Tongue (tissue), 2 donors: Measurements from ENCODE around the gene CMYA5. TPM values are rescaled to one million over a fixed set of nuclear protein-coding genes. Genes with fewer than 3 reads are reported as not detected.
A peak's percentile ranks its signal among the peaks of the same experiment; 100 is the strongest.
"Not testable (repeated sequence)": the region's sequence is repeated elsewhere in the genome, so short reads cannot be mapped to it uniquely, and the experiment has no call there.

Experiments used
- DNase-seq: peaks from one replicate; pipeline ENCODE4 v3.0.0-alpha.2; 2015
- total RNA-seq: library from RNA; depleted of rRNA; stranded (reverse); fragments of >200 nt; gene quantifications from one replicate; pipeline ENCODE4 v1.2.3, GENCODE V29; 2014

CMYA5 gene
- total RNA-seq: 739 TPM

DNA sequence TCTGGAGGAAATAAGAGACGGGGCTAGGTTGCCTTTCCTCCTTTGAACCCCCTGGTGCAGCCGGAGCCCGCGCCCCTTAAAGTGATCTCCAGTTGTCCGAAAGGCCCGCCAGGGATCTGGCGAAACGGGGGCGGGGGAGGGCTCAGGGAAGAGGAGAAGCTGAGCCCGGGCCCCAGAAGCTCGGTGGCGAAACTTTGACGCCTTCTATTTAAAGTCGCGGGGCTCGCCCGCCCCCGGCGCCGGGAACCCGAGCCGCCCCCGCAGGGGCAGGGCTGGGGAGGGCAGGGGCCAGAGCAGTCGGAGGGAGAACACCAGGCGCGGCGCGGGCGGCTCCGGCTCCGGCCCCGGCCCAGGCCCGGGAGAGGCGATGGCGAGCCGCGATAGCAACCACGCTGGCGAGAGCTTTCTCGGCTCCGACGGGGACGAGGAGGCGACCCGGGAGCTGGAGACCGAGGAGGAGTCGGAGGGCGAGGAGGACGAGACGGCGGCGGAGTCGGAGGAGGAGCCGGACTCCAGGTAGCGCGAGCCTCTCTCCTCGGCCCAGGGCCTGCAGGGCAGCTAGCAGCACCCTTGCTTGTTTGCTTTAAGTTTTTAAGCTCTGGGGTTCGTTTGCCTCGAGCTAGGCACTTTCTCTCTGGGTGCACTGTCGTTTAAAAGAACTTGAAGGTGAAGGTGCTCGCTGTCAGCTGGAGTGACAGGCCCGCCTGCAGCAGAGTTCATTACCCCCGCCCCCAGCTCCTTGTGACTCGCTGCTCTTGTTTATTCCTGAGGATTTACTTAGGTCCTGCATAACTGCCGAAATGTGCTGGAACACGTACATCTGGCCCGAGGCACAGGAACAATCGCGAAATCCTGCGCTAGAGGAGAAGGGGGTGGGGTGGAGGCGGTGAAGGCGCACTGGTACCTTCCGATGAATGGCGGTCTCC lies at the start of gene CMYA5:
CMYA5 (plus strand) TSS at position 296 of the 926 bp plus-strand sequence; CDS start at position 368, 72 bp downstream.
- peak; percentile 80 for DNase-seq

DNA sequence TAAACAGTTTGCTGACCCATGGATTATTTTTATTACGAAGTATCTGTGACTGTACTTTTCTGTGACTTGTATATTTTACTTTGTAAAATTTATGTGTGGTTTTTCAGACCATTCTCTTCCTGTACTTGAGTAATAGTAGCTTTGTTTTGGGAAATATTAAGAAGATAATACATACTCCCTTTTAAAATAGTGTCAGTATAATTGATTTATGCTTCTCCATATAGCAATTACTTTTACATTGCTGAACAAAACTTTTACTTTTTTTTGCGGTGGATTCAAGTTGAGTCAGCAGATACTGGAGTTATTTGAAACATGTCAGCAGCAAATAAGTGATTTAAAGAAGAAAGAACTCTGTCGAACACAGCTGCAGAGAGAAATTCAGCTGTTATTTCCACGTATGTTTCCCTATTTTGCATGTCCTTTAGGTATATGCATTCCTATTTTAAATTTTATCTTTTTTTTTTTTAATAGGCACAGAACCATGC lies 49.0 kb upstream of the CMYA5 start:
- DNase-seq: no peak

DNA sequence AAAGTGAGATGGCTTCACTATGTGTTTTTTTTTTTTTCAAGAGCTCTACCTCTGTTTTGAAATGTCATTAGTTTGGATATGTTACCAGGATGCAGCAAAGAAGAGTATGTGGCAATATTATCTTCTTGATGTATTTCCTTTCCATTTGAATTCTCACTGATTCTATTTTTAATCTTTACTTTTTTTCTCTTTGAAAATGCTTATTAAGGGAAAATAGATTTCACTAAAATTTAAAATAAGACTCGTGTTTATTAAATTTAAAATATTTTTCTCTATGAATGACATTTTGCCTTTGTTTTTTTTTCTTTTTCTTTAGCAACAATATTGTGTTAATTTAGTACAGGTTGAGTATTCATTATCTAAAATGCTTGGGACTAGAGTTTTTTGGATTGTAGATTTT lies 48.2 kb upstream of the CMYA5 start:
- no peak for DNase-seq

DNA sequence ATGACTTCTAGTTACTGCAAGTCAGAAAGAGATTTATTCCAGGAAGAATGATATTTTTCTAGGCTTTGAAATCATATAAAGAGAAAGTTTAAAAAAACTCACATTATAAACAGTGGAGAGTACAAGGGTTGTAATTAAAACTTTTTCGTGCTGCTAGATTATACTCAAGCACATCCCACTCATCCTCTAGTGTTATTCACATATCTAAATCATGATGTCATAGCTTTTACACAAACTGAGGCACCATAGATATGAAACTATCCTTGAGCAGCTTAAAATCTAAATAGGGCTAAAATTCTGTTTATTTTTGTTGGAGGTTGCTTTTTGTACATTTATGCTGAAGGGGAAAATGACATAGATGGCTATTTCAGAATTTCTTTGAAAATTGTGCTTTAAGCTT lies 47.4 kb upstream of the CMYA5 start:
- DNase-seq: no peak

DNA sequence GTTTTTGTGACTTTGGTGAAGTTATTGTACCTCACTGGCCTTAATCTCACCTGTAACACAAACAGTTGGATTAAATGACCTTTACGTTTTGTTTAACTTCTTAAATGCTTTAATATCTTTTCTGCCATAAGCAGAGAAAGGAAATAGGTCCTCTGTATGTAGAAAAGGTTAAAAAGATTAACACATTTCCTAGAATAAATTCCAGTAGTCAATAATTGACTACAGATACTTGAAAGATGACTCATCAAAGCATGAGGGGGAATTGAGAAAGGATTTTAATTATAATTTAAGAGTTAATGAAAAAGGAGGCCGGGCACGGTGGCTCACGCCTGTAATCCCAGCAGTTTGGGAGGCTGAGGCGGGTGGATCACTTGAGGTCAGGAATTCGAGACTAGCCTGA lies 35.8 kb upstream of the CMYA5 start:
- no peak for DNase-seq

DNA sequence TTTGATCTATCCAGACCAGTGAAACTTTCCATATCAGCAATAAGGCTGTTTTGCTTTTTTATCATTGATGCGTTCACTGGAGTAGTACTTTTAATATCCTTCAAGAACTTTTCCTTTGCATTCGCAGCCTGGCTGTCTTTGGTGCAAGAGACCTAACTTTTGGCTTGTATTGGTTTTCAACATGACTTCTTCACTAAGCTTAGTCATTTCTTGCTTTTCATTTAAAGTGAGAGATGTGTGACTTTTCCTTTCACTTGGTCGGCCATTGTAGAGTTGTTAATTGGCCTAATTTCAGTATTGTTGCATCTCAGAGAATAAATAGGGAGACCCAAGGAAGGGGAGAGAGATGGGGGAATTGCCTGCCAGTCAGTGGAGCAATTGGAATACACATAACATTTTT lies 26.4 kb upstream of the CMYA5 start:
- no peak for DNase-seq

DNA sequence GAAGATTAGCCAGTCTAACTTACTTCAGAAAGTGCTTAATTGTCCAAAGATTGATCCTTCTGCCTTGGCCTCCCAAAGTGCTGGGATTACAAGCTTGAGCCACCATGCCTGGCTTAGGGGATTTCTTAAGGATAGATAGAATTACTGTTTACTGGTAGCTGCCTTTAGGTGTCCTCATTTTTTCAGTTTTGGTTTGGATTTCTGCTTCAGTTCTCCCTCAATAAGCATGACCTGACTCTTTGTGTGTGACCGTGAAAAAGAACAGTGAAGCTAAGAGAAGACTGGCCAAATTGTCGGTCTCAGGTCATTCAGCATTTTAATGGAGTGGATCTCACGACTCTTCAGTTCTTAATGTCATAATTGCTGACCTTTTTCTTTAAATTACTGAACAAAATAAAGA lies 22.9 kb upstream of the CMYA5 start:
- no peak for DNase-seq

DNA sequence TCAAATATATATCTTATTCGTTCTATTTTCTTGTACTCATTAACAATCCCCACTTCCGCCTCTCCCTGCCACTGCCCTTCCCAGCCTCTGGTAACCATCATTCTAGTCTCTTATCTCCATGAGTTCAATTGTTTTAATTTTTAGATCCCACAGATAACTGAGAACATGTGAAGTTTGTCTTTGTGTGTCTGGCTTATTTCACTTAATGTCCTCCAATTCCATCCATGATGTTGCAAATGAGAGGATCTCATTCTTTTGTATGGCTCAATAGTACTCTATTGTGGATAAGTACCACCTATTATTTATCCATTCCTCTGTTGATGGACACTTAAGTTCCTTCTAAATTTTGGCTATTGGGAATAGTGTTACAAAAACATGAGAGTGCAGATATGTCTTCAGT lies 17.2 kb upstream of the CMYA5 start:
- DNase-seq: no peak

DNA sequence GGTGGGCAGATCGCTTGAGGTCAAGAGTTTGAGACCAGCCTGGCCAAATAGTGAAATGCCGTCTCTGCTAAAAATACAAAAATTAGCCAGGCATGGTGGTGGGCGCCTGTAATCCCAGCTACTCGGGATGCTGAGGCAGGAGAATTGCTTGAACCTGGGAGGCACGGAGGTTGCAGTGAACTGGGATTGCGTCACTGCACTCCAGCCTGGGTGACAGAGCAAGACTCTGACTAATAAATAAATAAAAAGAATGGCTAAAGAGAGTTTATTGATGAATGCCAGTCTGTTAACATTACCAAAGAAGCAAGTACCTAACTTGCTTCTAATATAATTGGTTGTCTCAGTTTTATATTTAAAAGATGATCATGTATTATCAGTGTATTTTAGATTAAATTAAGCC lies 13.3 kb upstream of the CMYA5 start:
- not testable (repeated sequence) for DNase-seq

DNA sequence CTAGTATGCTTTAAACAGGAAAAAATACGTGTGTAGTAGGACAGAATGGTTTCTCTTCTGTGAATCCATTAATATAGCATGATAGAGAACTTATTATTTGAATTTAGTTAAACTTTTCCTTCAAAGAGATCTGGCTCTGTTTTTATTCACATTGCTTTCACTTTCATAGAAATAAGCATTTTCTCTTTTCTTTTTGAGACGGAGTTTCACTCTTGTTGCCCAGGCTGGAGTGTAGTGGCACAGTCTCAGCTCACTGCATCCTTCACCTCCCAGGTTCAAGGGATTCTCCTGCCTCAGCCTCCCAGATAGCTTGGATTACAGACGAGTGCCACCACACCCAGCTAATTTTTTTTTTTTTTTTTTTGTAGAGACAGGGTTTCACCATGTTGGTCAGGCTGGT lies 7.5 kb upstream of the CMYA5 start:
- DNase-seq: not testable (repeated sequence)

DNA sequence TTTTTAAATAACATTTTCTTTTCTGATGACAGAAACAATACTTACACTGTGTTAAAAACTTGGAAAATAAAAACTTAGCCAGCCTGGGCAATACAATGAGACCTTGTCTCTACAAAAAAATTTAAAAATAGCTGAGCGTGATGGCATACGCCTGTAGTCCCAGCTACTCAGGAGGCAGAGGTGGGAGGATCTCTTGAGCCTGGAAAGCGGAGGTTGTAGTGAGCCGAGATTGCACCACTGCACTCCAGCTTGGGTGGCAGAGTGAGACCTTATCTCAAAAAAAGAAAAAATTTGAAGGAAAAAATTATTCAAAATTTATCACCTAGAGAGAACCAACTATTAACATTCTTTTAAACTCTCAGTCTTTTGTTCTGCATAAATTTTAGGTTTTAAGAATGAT lies 4.9 kb upstream of the CMYA5 start:
- no peak for DNase-seq

DNA sequence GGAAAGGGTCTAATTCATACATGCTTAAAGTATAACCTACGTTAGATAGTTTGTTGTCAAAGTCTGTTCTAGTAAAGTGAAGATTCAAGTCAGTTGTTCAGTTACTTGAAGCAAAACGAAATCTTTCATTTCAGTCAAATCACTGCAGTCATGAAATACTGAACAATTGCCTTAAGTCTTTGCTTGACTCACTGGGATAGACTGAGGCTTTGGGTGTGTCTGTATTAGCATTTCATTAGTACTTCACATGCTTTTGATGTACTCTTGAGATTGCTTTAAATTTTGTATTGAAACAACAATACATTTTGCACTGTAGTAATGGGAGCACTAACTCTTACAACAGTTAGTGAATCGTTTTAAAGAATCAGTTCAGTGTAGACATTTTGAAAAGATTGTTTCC lies 4.0 kb upstream of the CMYA5 start:
- no peak for DNase-seq

DNA sequence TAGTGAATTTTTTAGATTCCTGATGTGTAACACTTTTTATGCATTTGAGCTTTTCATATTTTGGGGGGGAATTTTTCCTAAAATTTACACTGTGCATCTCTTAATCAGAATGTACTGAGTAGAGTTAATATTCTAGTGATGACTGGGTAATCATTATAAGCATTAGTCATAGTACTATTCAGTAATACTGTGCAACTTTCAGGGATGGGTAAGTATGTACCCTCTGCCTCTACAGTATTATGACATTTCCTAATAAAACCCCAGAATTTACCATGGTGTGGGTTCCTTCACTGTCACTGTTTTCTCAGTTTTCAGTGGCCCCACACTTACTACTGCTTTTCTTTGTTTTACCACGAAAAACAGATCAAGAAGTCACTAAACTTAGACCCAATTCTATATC lies 2.8 kb upstream of the CMYA5 start:
- DNase-seq: no peak

DNA sequence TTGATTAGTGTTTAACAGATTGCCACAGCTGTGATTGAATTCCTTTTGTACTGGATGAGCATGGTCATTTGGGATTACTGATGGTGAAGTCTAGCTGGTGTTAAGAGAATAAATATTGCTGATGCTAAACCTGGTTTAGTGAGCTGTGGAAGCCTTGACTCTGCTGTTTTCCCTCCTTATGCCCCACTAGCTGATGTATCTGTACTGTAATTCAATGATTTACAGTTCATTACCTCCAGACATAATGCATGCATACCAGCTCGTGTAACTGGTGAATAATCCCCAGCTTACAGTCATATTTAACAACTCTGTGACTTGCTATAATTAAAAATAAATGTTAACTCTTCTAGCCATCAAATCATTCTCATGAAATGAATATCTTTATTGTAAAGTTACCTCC lies 1.7 kb upstream of the CMYA5 start:
- DNase-seq: no peak

DNA sequence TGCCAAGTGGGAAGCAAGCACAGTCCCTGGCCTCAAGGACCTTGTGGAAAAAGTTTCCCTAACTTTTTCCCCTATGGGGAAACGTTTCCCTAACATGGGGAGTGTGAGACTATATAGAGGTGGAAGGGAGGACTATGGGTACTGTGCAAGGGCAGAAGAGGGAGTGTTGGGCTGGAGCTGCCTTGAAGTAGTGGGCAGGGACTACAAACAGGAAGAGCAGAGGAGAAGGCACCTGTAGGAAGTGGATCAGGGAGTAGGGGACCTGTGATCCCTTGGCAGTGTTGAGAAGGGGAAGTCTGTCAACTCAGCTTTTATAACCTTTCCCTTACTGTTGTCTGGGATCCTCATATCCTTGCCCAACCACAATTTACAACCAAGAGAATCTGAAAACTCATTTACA lies 1.4 kb downstream of the CMYA5 start:
- DNase-seq: no peak

DNA sequence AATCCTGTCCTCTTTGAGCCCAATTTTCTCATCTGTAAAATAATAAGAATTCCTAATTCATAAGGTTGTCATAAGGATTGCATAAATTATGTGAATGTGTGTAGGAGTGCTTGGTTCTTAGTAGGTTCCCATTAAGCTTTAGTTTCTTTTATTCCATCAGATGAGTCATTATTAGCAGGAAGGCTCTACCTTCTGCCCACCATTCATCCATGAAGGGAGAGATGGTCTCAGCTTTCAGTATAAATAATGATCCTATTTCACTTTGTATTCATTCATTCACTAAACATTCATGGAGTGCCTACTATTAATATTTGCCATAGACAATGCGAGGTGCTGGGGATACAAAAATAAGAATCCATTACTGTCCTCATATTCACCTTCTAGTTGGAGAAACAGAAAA lies 3.0 kb downstream of the CMYA5 start:
- no peak for DNase-seq

DNA sequence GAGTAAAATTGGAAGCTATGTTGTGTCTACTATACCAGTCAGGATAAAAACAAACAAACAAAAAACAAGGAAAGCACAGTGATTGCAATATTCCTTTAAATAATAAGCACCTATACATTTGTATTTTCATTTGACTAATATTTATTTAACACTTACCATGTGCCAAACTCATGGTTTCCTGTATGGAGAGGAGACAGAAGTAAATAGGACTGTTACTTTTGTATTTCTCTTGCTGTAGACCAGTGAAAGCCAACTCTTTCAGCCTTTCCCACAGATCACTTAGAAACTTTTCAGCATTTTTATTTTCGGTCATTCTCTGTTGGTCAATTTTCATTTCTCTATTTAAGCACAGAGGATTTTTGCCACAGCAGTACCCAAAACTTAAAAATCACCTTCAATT lies 4.5 kb downstream of the CMYA5 start:
- no peak for DNase-seq

DNA sequence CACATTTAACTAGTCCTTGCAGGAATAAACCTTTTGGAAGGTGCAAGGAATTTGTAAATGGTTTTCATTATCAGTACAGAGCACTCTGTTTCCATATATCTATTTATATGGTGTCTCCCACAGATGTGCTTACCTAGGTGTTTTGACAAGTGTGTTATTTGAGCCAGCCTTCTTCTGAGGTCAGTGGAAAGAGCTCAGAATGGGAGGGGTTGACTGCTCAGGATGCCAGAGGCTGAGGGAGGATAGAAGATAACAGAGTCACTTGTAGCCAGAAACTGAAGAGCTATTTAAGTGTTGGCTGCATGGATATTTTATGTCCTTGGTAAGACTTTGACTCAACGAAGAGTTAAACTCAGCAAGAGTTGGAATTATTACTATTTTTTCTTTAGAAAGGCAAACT lies 5.0 kb downstream of the CMYA5 start:
- peak; percentile 51 for DNase-seq

DNA sequence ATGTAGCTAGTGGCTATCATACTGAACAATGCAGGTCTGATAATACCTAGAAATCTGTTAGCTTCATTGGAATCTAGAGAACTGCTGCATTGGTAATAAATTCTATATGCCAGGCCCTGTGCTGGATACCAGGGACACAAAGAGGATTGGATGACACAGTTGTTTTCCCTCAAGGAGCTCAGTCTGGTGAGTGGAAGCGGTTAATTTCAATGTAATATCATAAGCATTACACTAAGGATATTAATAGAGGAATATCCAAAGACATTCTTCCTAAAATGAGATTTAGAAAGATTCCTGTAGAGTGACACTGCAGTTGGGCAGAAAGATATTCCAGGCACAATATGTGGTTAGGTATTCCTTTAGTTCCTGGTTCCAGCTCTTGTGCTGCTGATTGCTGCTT lies 5.9 kb downstream of the CMYA5 start:
- no peak for DNase-seq

DNA sequence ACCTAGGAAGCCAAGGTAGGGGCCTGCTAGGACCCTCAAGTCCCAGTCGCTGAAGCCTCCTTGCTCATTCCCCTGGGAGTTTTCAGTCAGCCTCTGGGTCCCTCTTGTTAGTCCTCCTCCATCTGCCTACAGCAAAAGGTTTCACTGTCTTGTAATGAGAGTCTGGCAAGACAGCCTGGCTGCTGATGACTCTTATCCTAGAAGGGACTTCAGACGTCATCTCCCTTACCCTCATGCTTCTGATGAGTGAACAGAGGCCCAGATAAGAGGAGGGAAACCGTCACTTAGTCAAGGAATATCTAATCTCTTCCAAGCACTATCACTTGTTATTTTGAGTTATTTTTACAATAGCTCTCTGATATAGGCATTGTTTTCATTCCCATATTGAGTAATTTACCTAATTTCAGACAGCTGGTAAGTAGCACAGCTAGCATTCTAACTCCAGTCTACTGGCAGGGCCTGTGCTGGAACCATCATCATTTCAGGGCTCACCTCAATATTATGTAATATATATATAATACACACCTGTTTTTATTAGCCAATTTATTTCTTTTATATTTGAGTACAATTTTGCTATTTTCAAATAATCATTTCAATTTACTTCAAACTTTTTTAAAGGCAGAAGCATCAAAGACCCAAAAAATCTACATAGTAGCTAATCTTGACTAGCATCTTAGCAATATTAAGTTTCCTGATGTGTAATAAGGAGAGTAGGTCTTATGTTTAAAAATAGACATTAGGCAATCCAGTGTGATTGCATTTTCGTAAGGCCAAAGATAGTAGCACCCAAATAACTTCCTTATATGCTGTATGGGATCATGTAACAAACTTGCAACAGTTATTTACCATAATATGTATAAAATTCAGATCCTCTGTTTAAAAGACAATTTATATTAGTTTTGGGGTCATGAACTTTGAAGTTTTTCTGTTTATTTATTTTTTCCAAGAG lies 7.9 kb downstream of the CMYA5 start:
- DNase-seq: peak; percentile 33

DNA sequence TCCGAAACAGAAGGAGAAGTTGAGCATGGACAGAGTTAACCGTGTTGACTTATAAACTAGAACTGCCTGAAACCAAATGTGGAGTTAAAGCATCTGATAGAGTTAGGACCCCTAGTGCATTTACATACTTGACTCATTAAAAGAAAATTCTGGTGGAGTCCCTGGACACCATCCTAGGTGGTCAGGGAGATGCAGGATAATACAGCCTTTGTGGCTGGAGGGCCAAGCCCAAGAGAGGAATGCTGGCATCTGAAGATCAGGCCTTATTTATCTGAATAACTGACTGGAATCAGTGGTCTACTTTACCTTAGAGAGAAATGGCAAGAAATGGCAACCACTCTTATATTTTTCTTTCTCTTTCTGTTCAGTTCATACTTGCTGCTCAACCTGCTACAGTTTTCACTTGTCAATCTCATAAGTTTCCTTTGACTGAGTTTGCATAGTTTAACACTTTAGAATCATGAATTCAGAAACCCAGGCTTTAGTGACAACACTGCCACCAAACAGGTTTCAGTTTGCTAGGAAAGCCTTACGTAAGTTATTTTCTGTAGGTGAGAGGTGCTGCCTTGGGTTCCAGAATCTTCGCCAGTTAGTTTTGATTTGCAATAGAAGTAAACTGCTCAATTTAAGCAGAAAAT lies 10.2 kb downstream of the CMYA5 start:
- DNase-seq: no peak

DNA sequence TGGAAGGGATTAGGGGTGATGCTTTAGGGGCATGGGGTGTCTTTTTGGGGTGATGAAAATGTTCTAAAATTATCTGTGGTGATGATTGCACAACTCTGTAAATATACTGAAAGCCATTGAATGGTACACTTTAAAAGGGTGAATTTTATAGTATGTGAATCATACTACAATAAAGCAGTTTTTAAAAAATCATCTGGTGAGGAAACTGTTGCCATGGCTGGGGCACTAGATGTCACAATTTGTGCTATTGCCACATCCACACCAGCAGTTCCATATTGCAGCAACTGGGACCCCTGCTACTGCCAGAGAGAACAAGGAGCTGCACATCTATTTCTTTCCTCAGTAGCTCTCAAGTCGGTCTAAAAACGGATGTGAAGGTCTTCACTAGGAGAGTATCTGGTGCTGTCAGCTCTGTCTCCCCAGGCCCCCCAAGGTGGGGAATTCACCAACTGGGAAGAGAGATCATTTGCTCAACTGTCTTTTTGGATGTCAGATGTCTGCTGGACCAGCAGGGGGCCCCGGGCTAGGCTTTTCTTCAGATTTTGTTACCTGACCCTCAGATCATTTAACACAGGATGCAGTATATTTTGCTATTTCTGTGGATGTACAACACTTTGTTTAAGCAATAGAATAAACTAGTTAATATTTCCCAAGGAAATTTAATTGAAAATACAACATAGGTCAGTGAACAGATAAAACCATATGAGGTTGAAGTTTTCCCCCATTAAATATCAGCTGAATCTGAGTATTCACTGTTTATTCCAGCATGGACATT lies 13.2 kb downstream of the CMYA5 start:
- DNase-seq: no peak
